Subcutaneous adipose tissue (tissue), 4 donors: ENCODE results near the gene DGKD. TPM values are rescaled to one million over a fixed set of nuclear protein-coding genes. Genes with fewer than 3 reads are reported as not detected.

Experiments
- CTCF ChIP-seq: fragments of 450-650 bp; IDR thresholded peaks from one replicate; pipeline ENCODE4 v1.5.1; 2016; ENCODE audit warnings: low read depth, mild to moderate bottlenecking, control low read depth, antibody characterized with exemption, moderate library complexity
- total RNA-seq, 4 donors: library from RNA; depleted of rRNA; stranded (reverse); fragments of >200 nt; gene quantifications; one replicate each; pipeline ENCODE4 v1.1.0, GENCODE V29; 2016

The DGKD gene
- total RNA-seq, 4 donors from 2014 or later: 13.0 to 24.9 (median 17.8) TPM

DNA sequence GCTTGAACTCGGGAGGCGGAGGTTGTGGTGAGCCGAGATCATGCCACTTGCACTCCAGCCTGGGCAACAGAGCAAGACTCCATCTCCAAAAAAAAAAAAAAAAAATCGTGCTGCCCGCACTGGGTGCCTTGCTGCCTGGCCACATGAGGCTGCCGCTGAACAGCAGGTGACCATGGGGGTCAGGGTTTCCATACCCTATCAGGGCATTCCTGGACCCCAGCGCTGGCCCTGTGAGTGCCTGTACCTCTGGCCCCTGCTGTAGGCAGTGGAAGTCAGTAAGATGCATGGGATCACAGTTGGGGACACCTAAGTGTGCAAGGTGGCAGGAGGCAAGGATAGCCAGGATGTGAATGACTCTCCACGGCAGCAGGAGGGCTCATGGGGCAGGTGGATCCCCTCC, 27.8 kb upstream of the DGKD start:
- TF ChIP-seq CTCF: no peak

DNA sequence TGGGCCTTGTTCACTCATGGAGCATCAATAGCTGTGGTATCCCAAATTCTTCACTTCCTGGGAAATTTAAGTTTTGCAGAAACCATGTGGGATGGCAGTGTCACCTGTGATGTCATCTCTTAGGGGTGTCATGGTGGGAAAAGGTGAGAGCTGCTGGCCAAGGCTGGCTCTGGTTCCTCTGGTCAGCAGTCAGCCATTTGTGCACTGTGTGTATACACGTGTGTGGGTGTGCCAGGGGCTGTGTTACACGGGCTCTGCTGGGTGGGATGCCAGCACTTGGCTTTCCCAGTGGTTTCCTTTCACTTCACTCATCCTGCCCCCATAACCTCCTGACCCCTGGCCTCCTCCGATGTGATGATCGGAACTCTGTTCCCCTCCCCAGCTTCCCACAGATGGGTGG, 25.4 kb upstream of the DGKD start:
- TF ChIP-seq CTCF: no peak

- TF ChIP-seq CTCF: no peak
Observed at GRCh38 chr2:233329489-233330135, 24.7 kb upstream of the DGKD start.

DNA sequence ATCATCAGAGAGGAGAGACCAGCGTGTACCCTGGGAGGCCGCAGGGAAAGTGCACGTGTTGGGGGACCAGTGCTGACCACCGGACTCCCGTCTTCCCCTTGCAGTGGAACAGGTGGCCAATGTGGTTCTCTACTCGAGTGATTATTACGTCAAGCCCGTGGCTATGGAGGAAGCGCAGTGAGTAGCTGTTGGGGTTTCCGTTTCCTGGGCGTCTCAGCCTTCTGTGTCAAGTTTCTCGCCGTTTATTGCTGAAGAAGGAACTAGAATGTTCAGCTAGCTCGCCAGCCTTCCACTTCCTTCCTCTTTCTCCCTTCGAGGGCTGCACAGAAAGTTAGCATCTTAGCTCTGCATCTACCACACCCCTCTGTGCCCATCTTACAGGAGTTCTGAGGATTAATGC, 22.8 kb upstream of the DGKD start:
- no peak for TF ChIP-seq CTCF

- no peak for TF ChIP-seq CTCF
Observed at GRCh38 chr2:233332125-233332524, 22.2 kb upstream of the DGKD start.

- no peak for TF ChIP-seq CTCF
Observed at GRCh38 chr2:233334915-233335314, 19.4 kb upstream of the DGKD start.

- TF ChIP-seq CTCF: no peak
Observed at GRCh38 chr2:233336541-233336940, 17.8 kb upstream of the DGKD start.
